Peyer's patch (tissue), 4 donors: ENCODE data around the gene DNAJC4. TPM values are rescaled to one million over a fixed set of nuclear protein-coding genes. Genes with fewer than 3 reads are reported as not detected.

Experiments used
- DNase-seq, 3 donors: peaks; one replicate each; pipeline ENCODE4 v3.0.0-alpha.2; 2017 to 2019
- H3K27ac ChIP-seq, 4 donors: fragments of 200-600 bp; sonication (generic); one replicate each; pipeline ENCODE4 v1.5.1; 2016 to 2019
- H3K27me3 ChIP-seq, 2 donors: fragments of 200-600 bp; sonication (generic); one replicate each; pipeline ENCODE4 v1.5.1; 2019
- H3K36me3 ChIP-seq, 3 donors: fragments of 200-600 bp; sonication (generic); one replicate each; pipeline ENCODE4 v1.5.1; 2016 to 2019
- H3K4me1 ChIP-seq, 4 donors: fragments of 200-600 bp; sonication (generic); one replicate each; pipeline ENCODE4 v1.5.1; 2016 to 2019
- H3K4me3 ChIP-seq, 4 donors: fragments of 200-600 bp; sonication (generic); 1 replicate in 3 of 4; 2 replicates in 1 of 4; pipeline ENCODE4 v1.5.1; 2016 to 2019; ENCODE audit warnings: mild to moderate bottlenecking in 1 of 4
- H3K9me3 ChIP-seq, 4 donors: fragments of 200-600 bp; sonication (generic); one replicate each; pipeline ENCODE4 v1.5.1; 2016 to 2019; ENCODE audit warnings: mild to moderate bottlenecking in 1 of 4
- POLR2A ChIP-seq, 2 donors: fragments of 450-650 bp; IDR thresholded peaks; one replicate each; pipeline ENCODE4 v1.5.1; 2017; ENCODE audit warnings: antibody characterized with exemption in 2 of 2, mild to moderate bottlenecking in 2 of 2, moderate library complexity in 2 of 2
- total RNA-seq, 4 donors: library from RNA; depleted of rRNA; stranded (reverse); fragments of >200 nt; gene quantifications; one replicate each; pipeline ENCODE4 v1.1.0, GENCODE V29; 2016
- TF ChIP-seq, protein P1 (sequence below), 6 experiments: fragments of 450-650 bp in 4 of 6; fragments of 200-600 bp in 2 of 6; sonication (generic) in 1 of 6; IDR thresholded peaks; one replicate each; pipeline ENCODE4 v1.5.1; 2017 to 2019; ENCODE audit warnings: antibody characterized with exemption in 6 of 6, mild to moderate bottlenecking in 3 of 6, moderate library complexity in 1 of 6

DNAJC4 gene
- total RNA-seq, 4 donors from 2014 or later, result 42.9 to 95.0 (median 80.3) TPM

DNA sequence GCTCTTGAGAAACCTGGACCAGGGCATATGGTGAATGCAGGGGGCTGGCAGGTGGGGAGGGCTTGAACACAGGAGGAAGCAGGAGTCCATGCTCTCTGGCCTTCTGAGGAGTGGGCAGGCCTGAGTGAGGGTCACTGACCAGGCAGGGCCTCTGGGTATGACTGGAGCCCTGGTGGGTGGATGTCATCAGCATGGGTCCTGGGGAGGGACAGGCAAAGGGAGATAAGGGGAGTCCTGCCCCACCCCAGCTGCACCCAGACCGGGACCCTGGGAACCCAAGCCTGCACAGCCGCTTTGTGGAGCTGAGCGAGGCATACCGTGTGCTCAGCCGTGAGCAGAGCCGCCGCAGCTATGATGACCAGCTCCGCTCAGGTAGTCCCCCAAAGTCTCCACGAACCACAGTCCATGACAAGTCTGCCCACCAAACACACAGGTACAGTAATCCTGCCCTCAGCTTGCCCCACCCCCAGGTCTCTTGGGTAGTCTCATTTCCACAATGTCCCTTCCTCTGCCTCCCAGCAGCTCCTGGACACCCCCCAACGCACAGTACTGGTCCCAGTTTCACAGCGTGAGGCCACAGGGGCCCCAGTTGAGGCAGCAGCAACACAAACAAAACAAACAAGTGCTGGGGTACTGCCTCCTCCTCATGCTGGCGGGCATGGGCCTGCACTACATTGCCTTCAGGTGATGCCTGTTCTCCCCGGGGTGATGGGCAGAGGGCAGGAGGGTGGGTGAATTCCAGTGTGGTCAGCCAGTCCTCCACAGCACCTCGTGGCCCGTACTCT is 2.0 kb downstream of the DNAJC4 start:
- Histone ChIP-seq H3K27ac (peak overlapping the region in 1 of 4 donors; percentile 17), H3K27me3 (no peaks in the 10 kb centered on the region), H3K4me3 (no peak overlapping the region), H3K4me1 (peaks cover 0 to 63% (median 27%) of the 10 kb centered on the region in 4 donors), H3K36me3 (peaks cover 0 to 3% (median 0%) of the 10 kb centered on the region in 3 donors), H3K9me3 (no peaks in the 10 kb centered on the region)
- TF ChIP-seq, protein P1, sequence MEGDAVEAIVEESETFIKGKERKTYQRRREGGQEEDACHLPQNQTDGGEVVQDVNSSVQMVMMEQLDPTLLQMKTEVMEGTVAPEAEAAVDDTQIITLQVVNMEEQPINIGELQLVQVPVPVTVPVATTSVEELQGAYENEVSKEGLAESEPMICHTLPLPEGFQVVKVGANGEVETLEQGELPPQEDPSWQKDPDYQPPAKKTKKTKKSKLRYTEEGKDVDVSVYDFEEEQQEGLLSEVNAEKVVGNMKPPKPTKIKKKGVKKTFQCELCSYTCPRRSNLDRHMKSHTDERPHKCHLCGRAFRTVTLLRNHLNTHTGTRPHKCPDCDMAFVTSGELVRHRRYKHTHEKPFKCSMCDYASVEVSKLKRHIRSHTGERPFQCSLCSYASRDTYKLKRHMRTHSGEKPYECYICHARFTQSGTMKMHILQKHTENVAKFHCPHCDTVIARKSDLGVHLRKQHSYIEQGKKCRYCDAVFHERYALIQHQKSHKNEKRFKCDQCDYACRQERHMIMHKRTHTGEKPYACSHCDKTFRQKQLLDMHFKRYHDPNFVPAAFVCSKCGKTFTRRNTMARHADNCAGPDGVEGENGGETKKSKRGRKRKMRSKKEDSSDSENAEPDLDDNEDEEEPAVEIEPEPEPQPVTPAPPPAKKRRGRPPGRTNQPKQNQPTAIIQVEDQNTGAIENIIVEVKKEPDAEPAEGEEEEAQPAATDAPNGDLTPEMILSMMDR (IDR thresholded peaks at IDR 0.05), result no peak
- no peak for TF ChIP-seq POLR2A (IDR thresholded peaks at IDR 0.05)
- no peak for DNase-seq

DNA sequence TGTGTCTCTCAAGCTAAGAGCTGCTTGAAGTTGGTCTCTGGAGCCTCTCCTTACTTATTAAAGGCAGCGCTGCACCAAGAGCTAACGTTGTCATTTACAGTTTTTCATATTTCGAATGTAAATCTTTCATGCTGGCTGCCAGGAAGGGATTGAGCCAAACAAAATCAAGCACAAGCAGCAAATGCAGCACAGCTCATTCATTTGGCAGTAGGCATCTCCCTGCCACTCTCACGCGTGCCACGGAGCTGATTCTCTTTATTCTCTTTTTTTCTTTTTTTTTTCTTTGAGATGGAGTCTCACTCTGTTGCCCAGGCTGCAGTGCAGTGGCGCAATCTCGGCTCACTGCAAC is 2.6 kb downstream of the DNAJC4 start:
- H3K27ac ChIP-seq, result peak overlapping the region in 1 of 4 donors; percentile 17
- H3K36me3 ChIP-seq, result peaks cover 0 to 8% (median 0%) of the 10 kb centered on the region in 3 donors
- H3K9me3 ChIP-seq, result no peaks in the 10 kb centered on the region
- peaks cover 0 to 63% (median 24%) of the 10 kb centered on the region in 4 donors for H3K4me1 ChIP-seq
- H3K4me3 ChIP-seq, result no peak overlapping the region
- TF ChIP-seq POLR2A (IDR thresholded peaks at IDR 0.05), result no peak
- TF ChIP-seq, protein P1 (IDR thresholded peaks at IDR 0.05), result no peak
- no peak for DNase-seq
- H3K27me3 ChIP-seq, result no peaks in the 10 kb centered on the region

DNA sequence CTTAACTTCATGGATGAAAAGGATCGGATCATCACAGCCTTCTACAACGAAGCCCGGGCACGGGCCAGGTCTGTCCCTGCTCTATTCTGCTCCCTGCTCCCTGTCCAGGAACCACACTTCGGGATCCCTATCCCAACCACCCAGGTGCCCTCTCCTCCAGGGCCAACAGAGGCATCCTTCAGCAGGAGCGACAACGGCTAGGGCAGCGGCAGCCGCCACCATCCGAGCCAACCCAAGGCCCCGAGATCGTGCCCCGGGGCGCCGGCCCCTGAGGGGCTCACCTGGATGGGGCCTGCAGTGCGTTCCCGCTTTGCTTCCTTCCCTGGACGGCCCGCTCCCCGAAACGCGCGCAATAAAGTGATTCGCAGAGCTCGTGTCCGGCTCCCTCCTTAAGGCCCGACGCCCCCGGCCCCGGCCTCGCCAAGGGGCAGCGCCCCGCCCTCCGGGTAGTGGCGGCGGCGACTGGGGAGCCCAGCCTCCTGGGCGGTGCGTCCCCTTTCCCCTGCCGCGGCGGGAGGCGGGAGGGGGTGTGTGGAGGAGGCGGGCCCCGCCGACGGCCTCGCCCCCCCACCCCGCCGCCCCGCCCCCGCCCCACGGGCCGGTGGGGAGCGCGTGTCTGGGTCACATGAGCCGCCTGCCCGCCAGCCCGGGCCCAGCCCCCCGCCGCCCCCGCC is 3.7 kb downstream of the DNAJC4 start, which contains the start of gene VEGFB:
Gene VEGFB (plus strand): TSS at position 672 of the 674 bp plus-strand sequence. CDS start 250 bp downstream, outside the sequence.
- H3K27ac ChIP-seq, result peak within 1 kb of the TSS; percentile 64 to 95 (median 83)
- no peaks in the 10 kb centered on the region for H3K9me3 ChIP-seq
- H3K4me3 ChIP-seq, result peak within 1 kb of the TSS; percentile 52 to 91 (median 80)
- H3K27me3 ChIP-seq, result no peaks in the 10 kb centered on the region
- H3K36me3 ChIP-seq, result peaks cover 0 to 19% (median 0%) of the 10 kb centered on the region in 3 donors
- peak; percentile 81 to 90 (median 86) for DNase-seq
- TF ChIP-seq POLR2A (IDR thresholded peaks at IDR 0.05), result peak in 1 of 2 donors; percentile 13
- TF ChIP-seq, protein P1 (IDR thresholded peaks at IDR 0.05), result no peak
- peaks cover 0 to 64% (median 24%) of the 10 kb centered on the region in 4 donors for H3K4me1 ChIP-seq

DNA sequence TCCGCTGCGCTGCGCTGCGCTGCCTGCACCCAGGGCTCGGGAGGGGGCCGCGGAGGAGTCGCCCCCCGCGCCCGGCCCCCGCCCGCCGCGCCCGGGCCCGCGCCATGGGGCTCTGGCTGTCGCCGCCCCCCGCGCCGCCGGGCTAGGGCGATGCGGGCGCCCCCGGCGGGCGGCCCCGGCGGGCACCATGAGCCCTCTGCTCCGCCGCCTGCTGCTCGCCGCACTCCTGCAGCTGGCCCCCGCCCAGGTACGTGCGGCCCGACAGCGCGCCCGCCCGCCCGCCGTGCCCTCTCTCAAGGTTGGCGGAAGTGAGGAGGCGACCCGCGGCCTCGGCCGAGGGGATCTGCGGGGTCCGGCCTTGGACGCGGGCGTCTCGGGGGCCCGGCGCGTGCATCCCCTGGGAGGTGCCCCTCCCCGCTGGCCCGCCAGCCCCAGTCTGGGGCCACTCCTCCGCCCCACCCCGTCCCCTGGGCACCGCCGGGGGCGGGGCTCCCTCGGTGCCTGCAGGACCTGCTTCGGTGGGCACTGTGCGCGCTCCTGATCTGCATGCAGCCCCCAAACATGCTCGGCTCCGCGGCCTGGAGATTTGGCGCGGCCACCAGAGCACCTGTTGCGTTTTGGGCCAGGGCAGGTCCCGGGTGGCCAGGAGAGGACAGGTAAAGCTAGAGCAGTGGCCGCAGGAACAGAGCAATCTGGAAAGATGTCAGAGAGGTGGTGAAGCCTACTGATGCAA is 4.5 kb downstream of the DNAJC4 start:
- peak overlapping the region; percentile 52 to 91 (median 80) for H3K4me3 ChIP-seq
- H3K4me1 ChIP-seq, result peaks cover 0 to 60% (median 25%) of the 10 kb centered on the region in 4 donors
- H3K27me3 ChIP-seq, result no peaks in the 10 kb centered on the region
- DNase-seq, result peak; percentile 66 to 82 (median 82)
- peaks cover 0 to 19% (median 0%) of the 10 kb centered on the region in 3 donors for H3K36me3 ChIP-seq
- TF ChIP-seq, protein P1 (IDR thresholded peaks at IDR 0.05), result peak in 3 of 6 experiments; percentile 9 to 32 (median 24)
- TF ChIP-seq POLR2A (IDR thresholded peaks at IDR 0.05), result peak in 1 of 2 donors; percentile 33
- no peaks in the 10 kb centered on the region for H3K9me3 ChIP-seq
- peak overlapping the region; percentile 61 to 95 (median 83) for H3K27ac ChIP-seq
